A673 (cell line): ENCODE results near the gene ZNF771.

Experiments used
- EZH2 ChIP-seq: fragments of 200-600 bp; sonication (generic); IDR thresholded peaks from 2 replicates; pipeline ENCODE4 v1.6.1; 2017; ENCODE audit warnings: borderline replicate concordance, low read depth, mild to moderate bottlenecking, mixed read lengths, antibody characterized with exemption, low read length; ENCODE audit not compliant: poor library complexity, severe bottlenecking
- TF ChIP-seq, protein P1 (sequence below): fragments of 300-800, 200-600 bp; sonication (generic); conservative IDR thresholded peaks from 2 replicates; pipeline ENCODE4 v1.5.1; 2017; ENCODE audit warnings: low read depth, mild to moderate bottlenecking, antibody characterized with exemption, low read length, moderate library complexity, mixed read lengths

- TF ChIP-seq, protein P1, sequence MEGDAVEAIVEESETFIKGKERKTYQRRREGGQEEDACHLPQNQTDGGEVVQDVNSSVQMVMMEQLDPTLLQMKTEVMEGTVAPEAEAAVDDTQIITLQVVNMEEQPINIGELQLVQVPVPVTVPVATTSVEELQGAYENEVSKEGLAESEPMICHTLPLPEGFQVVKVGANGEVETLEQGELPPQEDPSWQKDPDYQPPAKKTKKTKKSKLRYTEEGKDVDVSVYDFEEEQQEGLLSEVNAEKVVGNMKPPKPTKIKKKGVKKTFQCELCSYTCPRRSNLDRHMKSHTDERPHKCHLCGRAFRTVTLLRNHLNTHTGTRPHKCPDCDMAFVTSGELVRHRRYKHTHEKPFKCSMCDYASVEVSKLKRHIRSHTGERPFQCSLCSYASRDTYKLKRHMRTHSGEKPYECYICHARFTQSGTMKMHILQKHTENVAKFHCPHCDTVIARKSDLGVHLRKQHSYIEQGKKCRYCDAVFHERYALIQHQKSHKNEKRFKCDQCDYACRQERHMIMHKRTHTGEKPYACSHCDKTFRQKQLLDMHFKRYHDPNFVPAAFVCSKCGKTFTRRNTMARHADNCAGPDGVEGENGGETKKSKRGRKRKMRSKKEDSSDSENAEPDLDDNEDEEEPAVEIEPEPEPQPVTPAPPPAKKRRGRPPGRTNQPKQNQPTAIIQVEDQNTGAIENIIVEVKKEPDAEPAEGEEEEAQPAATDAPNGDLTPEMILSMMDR = no peak
- TF ChIP-seq EZH2 = no peak
Observed at GRCh38 chr16:30428055-30428454, 20.6 kb downstream of the ZNF771 start.
